WTC11 (cell line): Measurements from ENCODE around the gene LCE1E.

Experiments
- CREB1 ChIP-seq: sonication (generic); formaldehyde crosslinking; IDR thresholded peaks from 2 replicates; pipeline ENCODE4 v1.8.0; 2023; ENCODE audit warnings: mild to moderate bottlenecking, missing genetic modification reagents
- NFYB ChIP-seq: sonication (generic); formaldehyde crosslinking; conservative IDR thresholded peaks from 2 replicates; pipeline ENCODE4 v1.8.0; 2022; ENCODE audit warnings: low read depth, missing genetic modification reagents
- NR1H2 ChIP-seq: sonication (generic); formaldehyde crosslinking; IDR thresholded peaks from 2 replicates; pipeline ENCODE4 v1.9.0; 2021; ENCODE audit warnings: mild to moderate bottlenecking, moderate library complexity, missing genetic modification reagents
- NR2C2 ChIP-seq: sonication (generic); formaldehyde crosslinking; IDR thresholded peaks from 2 replicates; pipeline ENCODE4 v1.8.0; 2022; ENCODE audit warnings: mild to moderate bottlenecking, missing genetic modification reagents
- SP1 ChIP-seq: sonication (generic); formaldehyde crosslinking; conservative IDR thresholded peaks from 2 replicates; pipeline ENCODE4 v1.8.1; 2022; ENCODE audit warnings: missing genetic modification reagents
- ZNF317 ChIP-seq: sonication (generic); formaldehyde crosslinking; IDR thresholded peaks from 2 replicates; pipeline ENCODE4 v1.8.1; 2023; ENCODE audit warnings: low read depth, mild to moderate bottlenecking, moderate library complexity, missing genetic modification reagents, borderline replicate concordance
- ZNF423 ChIP-seq: fragments of 250-450 bp; sonication (Bioruptor Pico); IDR thresholded peaks from 2 replicates; pipeline ENCODE4 v2.1.2; 2022; ENCODE audit warnings: mild to moderate bottlenecking, moderate library complexity
- TF ChIP-seq, protein P1 (sequence below): fragments of 200-600 bp; IDR thresholded peaks from 2 replicates; pipeline ENCODE4 v1.8.0; 2022; ENCODE audit warnings: antibody characterized with exemption
- TF ChIP-seq, protein P2 (sequence below): fragments of 250-450 bp; sonication (Bioruptor Pico); IDR thresholded peaks from 2 replicates; pipeline ENCODE4 v1.8.0; 2021; ENCODE audit warnings: mild to moderate bottlenecking
- TF ChIP-seq, protein P3 (sequence below): sonication (generic); formaldehyde crosslinking; IDR thresholded peaks from 2 replicates; pipeline ENCODE4 v1.8.1; 2022; ENCODE audit warnings: low read depth, mild to moderate bottlenecking, moderate library complexity, missing genetic modification reagents, borderline replicate concordance
- TF ChIP-seq, protein P4 (sequence below): sonication (generic); formaldehyde crosslinking; IDR thresholded peaks from 2 replicates; pipeline ENCODE4 v1.8.1; 2023; ENCODE audit warnings: mild to moderate bottlenecking, missing genetic modification reagents, moderate library complexity
- TF ChIP-seq, protein P5 (sequence below): sonication (generic); formaldehyde crosslinking; IDR thresholded peaks from 2 replicates; pipeline ENCODE4 v1.8.1; 2022; ENCODE audit warnings: missing genetic modification reagents, borderline replicate concordance
- TF ChIP-seq, protein P6 (sequence below): sonication (generic); formaldehyde crosslinking; IDR thresholded peaks from 2 replicates; pipeline ENCODE4 v1.8.0; 2023; ENCODE audit warnings: missing genetic modification reagents

DNA sequence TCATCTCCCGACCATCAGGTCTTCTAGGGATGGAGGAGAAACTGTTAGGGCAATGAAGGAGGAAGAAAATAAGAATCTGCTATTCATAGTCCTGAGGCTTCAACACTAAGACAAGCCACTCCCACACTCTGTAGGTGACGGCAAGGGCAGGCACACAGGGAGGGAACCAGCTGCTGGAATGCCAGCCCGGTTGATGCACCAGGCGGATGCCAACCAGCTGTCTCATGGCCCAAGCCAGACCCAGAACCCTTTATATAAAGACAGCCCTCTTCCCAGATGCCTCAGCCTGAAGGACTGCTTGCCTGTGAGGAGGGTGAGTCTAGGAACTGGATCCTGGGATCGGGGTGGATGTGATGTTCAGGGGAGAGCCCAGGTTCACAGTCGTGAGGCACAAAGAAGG, 28.3 kb upstream of the LCE1E start, which contains the start of gene KPRP:
- TF ChIP-seq ZNF317 (CRISPR knock-in tag), result no peak
- TF ChIP-seq, protein P1, sequence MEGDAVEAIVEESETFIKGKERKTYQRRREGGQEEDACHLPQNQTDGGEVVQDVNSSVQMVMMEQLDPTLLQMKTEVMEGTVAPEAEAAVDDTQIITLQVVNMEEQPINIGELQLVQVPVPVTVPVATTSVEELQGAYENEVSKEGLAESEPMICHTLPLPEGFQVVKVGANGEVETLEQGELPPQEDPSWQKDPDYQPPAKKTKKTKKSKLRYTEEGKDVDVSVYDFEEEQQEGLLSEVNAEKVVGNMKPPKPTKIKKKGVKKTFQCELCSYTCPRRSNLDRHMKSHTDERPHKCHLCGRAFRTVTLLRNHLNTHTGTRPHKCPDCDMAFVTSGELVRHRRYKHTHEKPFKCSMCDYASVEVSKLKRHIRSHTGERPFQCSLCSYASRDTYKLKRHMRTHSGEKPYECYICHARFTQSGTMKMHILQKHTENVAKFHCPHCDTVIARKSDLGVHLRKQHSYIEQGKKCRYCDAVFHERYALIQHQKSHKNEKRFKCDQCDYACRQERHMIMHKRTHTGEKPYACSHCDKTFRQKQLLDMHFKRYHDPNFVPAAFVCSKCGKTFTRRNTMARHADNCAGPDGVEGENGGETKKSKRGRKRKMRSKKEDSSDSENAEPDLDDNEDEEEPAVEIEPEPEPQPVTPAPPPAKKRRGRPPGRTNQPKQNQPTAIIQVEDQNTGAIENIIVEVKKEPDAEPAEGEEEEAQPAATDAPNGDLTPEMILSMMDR, result no peak
- TF ChIP-seq, protein P2, sequence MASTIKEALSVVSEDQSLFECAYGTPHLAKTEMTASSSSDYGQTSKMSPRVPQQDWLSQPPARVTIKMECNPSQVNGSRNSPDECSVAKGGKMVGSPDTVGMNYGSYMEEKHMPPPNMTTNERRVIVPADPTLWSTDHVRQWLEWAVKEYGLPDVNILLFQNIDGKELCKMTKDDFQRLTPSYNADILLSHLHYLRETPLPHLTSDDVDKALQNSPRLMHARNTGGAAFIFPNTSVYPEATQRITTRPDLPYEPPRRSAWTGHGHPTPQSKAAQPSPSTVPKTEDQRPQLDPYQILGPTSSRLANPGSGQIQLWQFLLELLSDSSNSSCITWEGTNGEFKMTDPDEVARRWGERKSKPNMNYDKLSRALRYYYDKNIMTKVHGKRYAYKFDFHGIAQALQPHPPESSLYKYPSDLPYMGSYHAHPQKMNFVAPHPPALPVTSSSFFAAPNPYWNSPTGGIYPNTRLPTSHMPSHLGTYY (CRISPR knock-in tag), result no peak
- TF ChIP-seq SP1 (CRISPR knock-in tag), result no peak
- TF ChIP-seq NFYB (CRISPR knock-in tag), result no peak
- TF ChIP-seq NR2C2 (CRISPR knock-in tag), result no peak
- TF ChIP-seq, protein P3, sequence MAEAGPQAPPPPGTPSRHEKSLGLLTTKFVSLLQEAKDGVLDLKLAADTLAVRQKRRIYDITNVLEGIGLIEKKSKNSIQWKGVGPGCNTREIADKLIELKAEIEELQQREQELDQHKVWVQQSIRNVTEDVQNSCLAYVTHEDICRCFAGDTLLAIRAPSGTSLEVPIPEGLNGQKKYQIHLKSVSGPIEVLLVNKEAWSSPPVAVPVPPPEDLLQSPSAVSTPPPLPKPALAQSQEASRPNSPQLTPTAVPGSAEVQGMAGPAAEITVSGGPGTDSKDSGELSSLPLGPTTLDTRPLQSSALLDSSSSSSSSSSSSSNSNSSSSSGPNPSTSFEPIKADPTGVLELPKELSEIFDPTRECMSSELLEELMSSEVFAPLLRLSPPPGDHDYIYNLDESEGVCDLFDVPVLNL (CRISPR knock-in tag), result no peak
- TF ChIP-seq, protein P4, sequence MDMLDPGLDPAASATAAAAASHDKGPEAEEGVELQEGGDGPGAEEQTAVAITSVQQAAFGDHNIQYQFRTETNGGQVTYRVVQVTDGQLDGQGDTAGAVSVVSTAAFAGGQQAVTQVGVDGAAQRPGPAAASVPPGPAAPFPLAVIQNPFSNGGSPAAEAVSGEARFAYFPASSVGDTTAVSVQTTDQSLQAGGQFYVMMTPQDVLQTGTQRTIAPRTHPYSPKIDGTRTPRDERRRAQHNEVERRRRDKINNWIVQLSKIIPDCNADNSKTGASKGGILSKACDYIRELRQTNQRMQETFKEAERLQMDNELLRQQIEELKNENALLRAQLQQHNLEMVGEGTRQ (CRISPR knock-in tag), result no peak
- TF ChIP-seq ZNF423 (CRISPR knock-in tag), result no peak
- no peak for TF ChIP-seq CREB1
- TF ChIP-seq NR1H2, result no peak
- TF ChIP-seq, protein P5, sequence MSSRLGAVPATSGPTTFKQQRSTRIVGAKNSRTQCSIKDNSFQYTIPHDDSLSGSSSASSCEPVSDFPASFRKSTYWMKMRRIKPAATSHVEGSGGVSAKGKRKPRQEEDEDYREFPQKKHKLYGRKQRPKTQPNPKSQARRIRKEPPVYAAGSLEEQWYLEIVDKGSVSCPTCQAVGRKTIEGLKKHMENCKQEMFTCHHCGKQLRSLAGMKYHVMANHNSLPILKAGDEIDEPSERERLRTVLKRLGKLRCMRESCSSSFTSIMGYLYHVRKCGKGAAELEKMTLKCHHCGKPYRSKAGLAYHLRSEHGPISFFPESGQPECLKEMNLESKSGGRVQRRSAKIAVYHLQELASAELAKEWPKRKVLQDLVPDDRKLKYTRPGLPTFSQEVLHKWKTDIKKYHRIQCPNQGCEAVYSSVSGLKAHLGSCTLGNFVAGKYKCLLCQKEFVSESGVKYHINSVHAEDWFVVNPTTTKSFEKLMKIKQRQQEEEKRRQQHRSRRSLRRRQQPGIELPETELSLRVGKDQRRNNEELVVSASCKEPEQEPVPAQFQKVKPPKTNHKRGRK (CRISPR knock-in tag), result no peak
- TF ChIP-seq, protein P6, sequence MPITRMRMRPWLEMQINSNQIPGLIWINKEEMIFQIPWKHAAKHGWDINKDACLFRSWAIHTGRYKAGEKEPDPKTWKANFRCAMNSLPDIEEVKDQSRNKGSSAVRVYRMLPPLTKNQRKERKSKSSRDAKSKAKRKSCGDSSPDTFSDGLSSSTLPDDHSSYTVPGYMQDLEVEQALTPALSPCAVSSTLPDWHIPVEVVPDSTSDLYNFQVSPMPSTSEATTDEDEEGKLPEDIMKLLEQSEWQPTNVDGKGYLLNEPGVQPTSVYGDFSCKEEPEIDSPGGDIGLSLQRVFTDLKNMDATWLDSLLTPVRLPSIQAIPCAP (CRISPR knock-in tag), result no peak
